NAMALWA (cell line): ENCODE data around the gene ZMYND12.

Source experiments
- DNase-seq: peaks from one replicate; pipeline ENCODE4 v3.0.0-alpha.2; 2015; ENCODE audit warnings: low spot score

ZMYND12 gene

GRCh38 chr1:42439940-42440339 lies 15.9 kb downstream of the ZMYND12 start:
- no peak for DNase-seq

DNA sequence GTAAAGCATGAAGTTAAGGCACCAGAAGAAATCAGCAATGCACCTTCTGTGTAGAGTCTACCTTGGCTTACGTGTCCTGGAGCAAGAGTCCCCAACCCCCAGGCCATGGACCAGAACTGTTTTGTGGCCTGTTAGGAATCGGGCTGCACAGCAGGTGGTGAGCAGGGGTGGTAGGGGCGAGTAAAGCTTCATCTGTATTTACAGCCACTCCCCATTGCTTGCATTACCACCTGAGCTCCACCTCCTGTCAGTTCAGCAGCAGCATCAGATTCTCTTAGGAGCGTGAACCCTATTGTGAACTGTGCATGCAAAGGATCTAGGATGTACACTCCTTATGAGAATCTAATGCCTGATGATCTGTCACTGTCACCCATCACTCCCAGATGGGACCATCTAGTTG lies 21.5 kb downstream of the ZMYND12 start:
- DNase-seq = no peak

- no peak for DNase-seq
These were observed 22.5 kb downstream of the ZMYND12 start for GRCh38 chr1:42433369-42433768.

- DNase-seq = no peak
These were observed 23.1 kb downstream of the ZMYND12 start for GRCh38 chr1:42432714-42433113.

DNA sequence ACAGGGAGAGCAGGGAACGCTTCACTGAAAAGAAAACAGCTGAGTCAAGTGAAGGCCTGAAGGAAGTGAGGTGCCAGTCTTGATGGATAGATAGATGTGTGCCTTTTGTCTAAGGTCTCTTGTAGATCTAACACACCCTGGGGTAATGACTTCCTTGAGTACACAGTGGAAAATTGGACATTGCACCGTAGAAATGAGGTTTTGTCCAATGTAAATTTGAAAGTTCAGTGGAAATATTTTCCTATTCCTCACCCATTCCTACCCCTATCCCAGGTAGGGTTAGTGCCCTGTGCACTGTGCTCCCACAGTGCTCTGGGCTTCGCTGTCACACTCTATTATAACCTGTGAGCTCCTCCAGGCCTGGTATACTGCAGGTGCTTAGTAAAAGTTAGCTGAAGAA lies 24.3 kb downstream of the ZMYND12 start:
- no peak for DNase-seq

DNA sequence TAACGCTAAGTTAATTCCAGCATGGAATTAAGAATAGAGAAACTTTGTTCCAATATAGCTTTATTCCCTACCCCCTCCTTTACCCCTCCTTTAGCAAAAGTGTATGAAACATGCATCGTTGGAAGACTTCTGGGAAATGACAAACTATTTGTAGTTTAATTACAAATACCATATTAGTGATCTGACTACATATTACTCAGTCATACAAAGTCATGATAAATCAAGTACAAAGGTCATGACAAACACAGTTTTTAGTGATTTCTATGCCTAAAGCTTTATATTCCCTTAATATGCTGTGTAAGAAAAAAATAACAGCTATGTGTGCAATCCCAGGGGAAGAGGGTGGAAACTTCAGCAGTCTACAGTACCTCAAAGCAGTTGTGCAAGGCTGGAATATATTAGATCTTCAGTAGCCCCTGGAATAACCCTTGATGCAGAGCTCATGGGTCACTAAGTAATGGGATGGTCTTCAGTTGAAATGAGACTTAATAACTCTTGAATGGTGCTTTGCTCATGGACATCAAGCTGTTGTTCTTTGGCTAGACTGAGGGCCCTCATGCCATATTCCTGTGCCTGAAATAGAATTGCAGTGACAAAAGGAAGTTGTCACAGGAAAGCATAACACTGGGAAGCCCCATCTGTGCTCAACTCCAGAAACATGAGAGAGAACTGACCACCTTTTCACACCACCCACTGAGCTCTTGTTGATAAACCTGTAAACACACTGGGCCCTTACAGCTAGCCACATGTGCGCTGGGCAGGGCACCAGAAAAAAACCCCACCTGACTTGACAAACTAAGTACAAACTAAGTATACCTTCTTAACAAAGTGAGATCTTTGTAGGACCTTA lies 25.3 kb downstream of the ZMYND12 start:
- no peak for DNase-seq

GRCh38 chr1:42429603-42430002 lies 26.2 kb downstream of the ZMYND12 start:
- DNase-seq = no peak

GRCh38 chr1:42427240-42427639 lies 28.6 kb downstream of the ZMYND12 start:
- DNase-seq = no peak

- DNase-seq = no peak
These were observed 31.6 kb downstream of the ZMYND12 start for GRCh38 chr1:42424201-42424600.

DNA sequence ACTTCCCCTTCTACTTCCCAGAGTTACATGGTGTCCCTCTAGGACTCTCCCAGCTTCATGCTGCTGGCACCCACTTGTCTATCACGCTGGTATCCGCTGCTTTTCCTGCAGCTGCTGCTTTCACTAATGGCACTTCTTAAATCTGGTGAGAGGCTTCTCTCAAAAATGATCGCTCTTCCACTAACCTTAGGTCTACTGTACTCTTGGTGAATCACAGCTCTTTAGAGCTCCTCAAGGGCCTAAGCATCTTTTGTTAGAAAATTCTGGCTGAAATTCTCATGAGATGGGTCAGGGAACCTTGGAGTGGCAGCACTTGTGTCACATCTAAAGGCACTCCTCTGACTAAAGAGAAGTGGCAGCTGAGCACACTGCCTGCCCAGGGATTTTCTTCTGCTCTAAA lies 32.1 kb downstream of the ZMYND12 start:
- no peak for DNase-seq

- no peak for DNase-seq
These were observed 33.1 kb downstream of the ZMYND12 start for GRCh38 chr1:42422737-42423136.

- DNase-seq = no peak
These were observed 34.8 kb downstream of the ZMYND12 start for GRCh38 chr1:42420911-42421585.

- no peak for DNase-seq
These were observed 35.7 kb downstream of the ZMYND12 start for GRCh38 chr1:42420121-42420520.

DNA sequence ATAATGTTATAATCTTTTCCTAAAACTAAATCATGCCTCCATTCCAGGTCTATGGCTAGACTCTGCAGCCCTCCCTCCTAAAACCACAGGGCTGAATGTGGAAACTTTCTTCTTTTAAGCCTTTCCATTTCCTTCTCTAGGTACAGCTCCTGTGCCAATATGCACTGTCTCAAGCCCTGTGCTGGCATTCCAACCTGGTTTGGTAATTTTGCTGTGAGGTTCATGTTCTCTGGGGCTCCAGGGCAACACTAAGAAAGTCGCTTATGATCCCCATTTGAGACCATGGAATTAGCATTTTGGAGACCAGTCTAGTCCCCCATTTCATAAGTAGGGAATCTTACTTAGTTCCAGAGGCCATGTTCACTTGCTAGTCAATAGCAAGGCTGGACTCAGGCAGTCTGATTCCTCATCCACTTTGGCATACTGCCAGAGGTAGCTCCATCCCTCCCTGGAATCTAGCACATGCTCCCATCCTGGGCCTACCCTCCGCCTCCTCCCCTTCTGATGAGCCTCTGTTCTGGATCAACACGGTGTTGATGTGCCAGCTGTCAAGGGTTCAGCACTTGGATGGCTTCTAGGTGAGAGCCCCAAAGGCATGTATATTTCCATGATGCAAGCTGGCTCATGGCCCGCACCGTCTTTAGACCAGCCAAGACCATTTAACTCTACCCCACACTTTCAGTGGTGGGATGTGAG lies 36.5 kb downstream of the ZMYND12 start:
- no peak for DNase-seq

- no peak for DNase-seq
These were observed 37.3 kb downstream of the ZMYND12 start for GRCh38 chr1:42418516-42418915.

DNA sequence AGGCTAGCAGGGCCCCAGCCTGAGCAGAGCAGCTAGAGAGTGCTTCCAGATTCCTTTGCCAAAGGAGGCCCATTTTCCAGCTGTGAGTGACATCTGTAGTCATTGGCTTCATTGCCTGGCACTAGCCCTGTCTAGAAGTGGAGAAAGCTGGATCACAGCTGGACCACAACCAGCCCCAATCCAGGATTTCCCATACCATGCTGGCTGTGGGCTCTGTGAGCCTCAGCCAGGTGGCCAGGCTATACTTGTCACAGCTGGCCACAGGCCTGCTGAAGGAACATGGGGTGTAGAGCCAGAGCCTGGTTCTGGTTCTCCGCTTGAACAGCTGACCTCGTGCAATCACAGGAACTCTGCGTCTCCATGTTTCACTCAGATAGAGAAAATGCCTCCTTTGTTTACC lies 38.7 kb downstream of the ZMYND12 start:
- DNase-seq = no peak

DNA sequence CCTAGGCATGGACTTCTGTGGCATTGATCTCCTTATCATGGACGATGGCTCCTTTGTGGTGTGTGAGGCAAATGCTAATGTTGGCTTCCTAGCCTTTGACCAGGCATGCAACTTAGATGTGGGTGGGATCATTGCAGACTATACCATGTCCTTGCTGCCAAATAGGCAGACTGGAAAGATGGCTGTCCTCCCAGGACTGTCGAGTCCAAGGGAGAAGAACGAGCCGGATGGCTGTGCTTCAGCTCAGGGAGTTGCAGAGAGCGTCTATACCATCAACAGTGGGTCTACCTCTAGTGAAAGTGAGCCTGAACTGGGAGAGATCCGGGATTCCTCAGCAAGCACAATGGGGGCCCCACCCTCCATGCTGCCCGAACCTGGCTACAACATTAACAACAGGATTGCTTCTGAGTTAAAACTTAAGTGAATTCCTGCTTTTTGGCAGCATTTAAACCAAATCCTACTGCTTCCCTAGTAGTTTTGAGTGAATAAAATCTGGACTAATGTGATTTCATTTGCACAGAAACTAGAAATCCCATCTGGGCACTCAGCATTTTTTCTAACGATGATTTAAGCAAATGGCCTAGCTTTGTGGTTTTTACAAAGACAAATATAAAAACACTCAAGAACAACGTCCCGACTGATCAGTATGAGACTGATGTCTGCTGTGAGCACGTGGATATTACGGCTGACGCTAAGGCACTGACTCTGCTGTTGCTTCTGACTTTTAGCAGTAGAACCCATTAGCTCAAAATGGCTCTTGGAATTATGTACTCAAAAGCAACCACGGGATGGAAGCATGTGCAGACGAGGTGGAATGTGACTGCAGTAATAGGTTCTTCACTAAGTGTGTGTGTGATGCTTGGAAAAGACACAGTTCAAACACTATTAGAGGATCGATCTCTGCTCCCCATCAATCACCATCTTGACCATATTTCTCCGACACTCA lies 41.0 kb downstream of the ZMYND12 start:
- DNase-seq = no peak

- DNase-seq = peak; percentile 11
These were observed 51.9 kb downstream of the ZMYND12 start for GRCh38 chr1:42403880-42404400.

GRCh38 chr1:42399315-42400100 lies 56.3 kb downstream of the ZMYND12 start:
- no peak for DNase-seq

- no peak for DNase-seq
These were observed 62.6 kb downstream of the ZMYND12 start for GRCh38 chr1:42392967-42393848.
